ENCODE data around the gene SETBP1. TPM values are rescaled to one million over a fixed set of nuclear protein-coding genes. Genes with fewer than 3 reads are reported as not detected.

The SETBP1 gene
- total RNA-seq, 1 donor from 2014 or later = 42.0 TPM

- no peaks in the 10 kb centered on the region for H3K36me3 Mint-ChIP-seq (ENCODE audit: low read depth)
- intact Hi-C loops (cut with micrococcal nuclease) = no loop called here
These were observed 419.8 kb downstream of the SETBP1 start for GRCh38 chr18:45100321-45101105.

GRCh38 chr18:45102126-45102525 is 421.4 kb downstream of the SETBP1 start:
- H3K9me3 Mint-ChIP-seq = no peaks in the 10 kb centered on the region
- H3K4me1 Mint-ChIP-seq (ENCODE audit: low read depth) = no peaks in the 10 kb centered on the region
- intact Hi-C loops (cut with micrococcal nuclease) = no loop called here
- no peak for DNase-seq (ENCODE audit: low spot score)
- no peaks in the 10 kb centered on the region for H3K36me3 Mint-ChIP-seq (ENCODE audit: low read depth)
- no peak overlapping the region for H3K4me3 Mint-ChIP-seq
- H3K27ac Mint-ChIP-seq = no peak overlapping the region
- H3K27me3 Mint-ChIP-seq (ENCODE audit: insufficient read depth) = peaks cover 7% of the 10 kb centered on the region

More at GRCh38 chr18:45100321-45101105, 419.8 kb downstream of the SETBP1 start:
- no peak for DNase-seq (ENCODE audit: low spot score)
- no peak overlapping the region for H3K4me3 Mint-ChIP-seq
- no peak overlapping the region for H3K27ac Mint-ChIP-seq
- H3K4me1 Mint-ChIP-seq (ENCODE audit: low read depth) = no peaks in the 10 kb centered on the region
- H3K9me3 Mint-ChIP-seq = no peaks in the 10 kb centered on the region
- H3K27me3 Mint-ChIP-seq (ENCODE audit: insufficient read depth) = peaks cover 6% of the 10 kb centered on the region

- Mint-ChIP-seq H3K4me3 (no peak overlapping the region), H3K27ac (no peak overlapping the region), H3K4me1 (ENCODE audit: low read depth) (no peaks in the 10 kb centered on the region), H3K27me3 (ENCODE audit: insufficient read depth) (peaks cover 7% of the 10 kb centered on the region), H3K9me3 (no peaks in the 10 kb centered on the region), H3K36me3 (ENCODE audit: low read depth) (no peaks in the 10 kb centered on the region)
- DNase-seq (ENCODE audit: low spot score) = no peak
- intact Hi-C loops (cut with micrococcal nuclease) = no loop called here
These were observed 422.2 kb downstream of the SETBP1 start for GRCh38 chr18:45102863-45103262.

GRCh38 chr18:45103319-45104048 is 422.8 kb downstream of the SETBP1 start:
- no peak for DNase-seq (ENCODE audit: low spot score)
- Mint-ChIP-seq H3K4me1 (ENCODE audit: low read depth) (no peaks in the 10 kb centered on the region), H3K9me3 (no peaks in the 10 kb centered on the region), H3K27ac (no peak overlapping the region), H3K27me3 (ENCODE audit: insufficient read depth) (peaks cover 7% of the 10 kb centered on the region), H3K36me3 (ENCODE audit: low read depth) (no peaks in the 10 kb centered on the region), H3K4me3 (no peak overlapping the region)
- intact Hi-C loops (cut with micrococcal nuclease) = no loop called here

GRCh38 chr18:45104049-45104395 is 423.3 kb downstream of the SETBP1 start:
- DNase-seq (ENCODE audit: low spot score) = no peak
- Mint-ChIP-seq H3K4me3 (no peak overlapping the region), H3K9me3 (no peaks in the 10 kb centered on the region), H3K36me3 (ENCODE audit: low read depth) (no peaks in the 10 kb centered on the region), H3K27me3 (ENCODE audit: insufficient read depth) (peaks cover 7% of the 10 kb centered on the region), H3K4me1 (ENCODE audit: low read depth) (no peaks in the 10 kb centered on the region), H3K27ac (no peak overlapping the region)
- intact Hi-C loops (cut with micrococcal nuclease) = no loop called here

- peaks cover 7% of the 10 kb centered on the region for H3K27me3 Mint-ChIP-seq (ENCODE audit: insufficient read depth)
- no peak overlapping the region for H3K27ac Mint-ChIP-seq
- H3K36me3 Mint-ChIP-seq (ENCODE audit: low read depth) = no peaks in the 10 kb centered on the region
- no peak overlapping the region for H3K4me3 Mint-ChIP-seq
- intact Hi-C loops (cut with micrococcal nuclease) = no loop called here
- no peaks in the 10 kb centered on the region for H3K9me3 Mint-ChIP-seq
- no peak for DNase-seq (ENCODE audit: low spot score)
- H3K4me1 Mint-ChIP-seq (ENCODE audit: low read depth) = no peaks in the 10 kb centered on the region
These were observed 425.7 kb downstream of the SETBP1 start for GRCh38 chr18:45106331-45106774.

GRCh38 chr18:45107425-45107824 is 426.7 kb downstream of the SETBP1 start:
- DNase-seq (ENCODE audit: low spot score) = no peak
- H3K4me3 Mint-ChIP-seq = no peak overlapping the region
- no peaks in the 10 kb centered on the region for H3K4me1 Mint-ChIP-seq (ENCODE audit: low read depth)
- H3K36me3 Mint-ChIP-seq (ENCODE audit: low read depth) = no peaks in the 10 kb centered on the region
- peaks cover 7% of the 10 kb centered on the region for H3K27me3 Mint-ChIP-seq (ENCODE audit: insufficient read depth)
- H3K9me3 Mint-ChIP-seq = no peaks in the 10 kb centered on the region
- intact Hi-C loops (cut with micrococcal nuclease) = no loop called here
- H3K27ac Mint-ChIP-seq = no peak overlapping the region

GRCh38 chr18:45108754-45109153 is 428.1 kb downstream of the SETBP1 start:
- Mint-ChIP-seq H3K4me1 (ENCODE audit: low read depth) (no peaks in the 10 kb centered on the region), H3K9me3 (no peaks in the 10 kb centered on the region), H3K4me3 (no peak overlapping the region), H3K36me3 (ENCODE audit: low read depth) (no peaks in the 10 kb centered on the region), H3K27ac (no peak overlapping the region), H3K27me3 (ENCODE audit: insufficient read depth) (peaks cover 7% of the 10 kb centered on the region)
- intact Hi-C loops (cut with micrococcal nuclease) = no loop called here
- no peak for DNase-seq (ENCODE audit: low spot score)

- DNase-seq (ENCODE audit: low spot score) = no peak
- H3K27me3 Mint-ChIP-seq (ENCODE audit: insufficient read depth) = peaks cover 5% of the 10 kb centered on the region
- H3K27ac Mint-ChIP-seq = no peak overlapping the region
- intact Hi-C loops (cut with micrococcal nuclease) = no loop called here
- H3K4me3 Mint-ChIP-seq = no peak overlapping the region
- H3K4me1 Mint-ChIP-seq (ENCODE audit: low read depth) = no peaks in the 10 kb centered on the region
- H3K9me3 Mint-ChIP-seq = no peaks in the 10 kb centered on the region
- no peaks in the 10 kb centered on the region for H3K36me3 Mint-ChIP-seq (ENCODE audit: low read depth)
These were observed 428.6 kb downstream of the SETBP1 start for GRCh38 chr18:45109271-45109670.

- Mint-ChIP-seq H3K36me3 (ENCODE audit: low read depth) (no peaks in the 10 kb centered on the region), H3K27ac (no peak overlapping the region), H3K27me3 (ENCODE audit: insufficient read depth) (peaks cover 2% of the 10 kb centered on the region), H3K9me3 (no peaks in the 10 kb centered on the region), H3K4me1 (ENCODE audit: low read depth) (no peaks in the 10 kb centered on the region), H3K4me3 (no peak overlapping the region)
- no peak for DNase-seq (ENCODE audit: low spot score)
- intact Hi-C loops (cut with micrococcal nuclease) = no loop called here
These were observed 429.0 kb downstream of the SETBP1 start for GRCh38 chr18:45109706-45110105.

GRCh38 chr18:45110577-45111501 is 430.2 kb downstream of the SETBP1 start:
- H3K4me1 Mint-ChIP-seq (ENCODE audit: low read depth) = no peaks in the 10 kb centered on the region
- H3K4me3 Mint-ChIP-seq = no peak overlapping the region
- H3K27me3 Mint-ChIP-seq (ENCODE audit: insufficient read depth) = peaks cover 3% of the 10 kb centered on the region
- H3K36me3 Mint-ChIP-seq (ENCODE audit: low read depth) = no peaks in the 10 kb centered on the region
- no peaks in the 10 kb centered on the region for H3K9me3 Mint-ChIP-seq
- intact Hi-C loops (cut with micrococcal nuclease) = no loop called here
- H3K27ac Mint-ChIP-seq = no peak overlapping the region
- DNase-seq (ENCODE audit: low spot score) = no peak

- no peaks in the 10 kb centered on the region for H3K4me1 Mint-ChIP-seq (ENCODE audit: low read depth)
- peaks cover 3% of the 10 kb centered on the region for H3K27me3 Mint-ChIP-seq (ENCODE audit: insufficient read depth)
- intact Hi-C loops (cut with micrococcal nuclease) = no loop called here
- H3K4me3 Mint-ChIP-seq = no peak overlapping the region
- H3K9me3 Mint-ChIP-seq = no peaks in the 10 kb centered on the region
- no peaks in the 10 kb centered on the region for H3K36me3 Mint-ChIP-seq (ENCODE audit: low read depth)
- DNase-seq (ENCODE audit: low spot score) = no peak
- H3K27ac Mint-ChIP-seq = no peak overlapping the region
These were observed 430.8 kb downstream of the SETBP1 start for GRCh38 chr18:45111502-45111848.

- H3K27ac Mint-ChIP-seq = no peak overlapping the region
- H3K4me3 Mint-ChIP-seq = no peak overlapping the region
- intact Hi-C loops (cut with micrococcal nuclease) = no loop called here
- no peaks in the 10 kb centered on the region for H3K4me1 Mint-ChIP-seq (ENCODE audit: low read depth)
- peaks cover 3% of the 10 kb centered on the region for H3K27me3 Mint-ChIP-seq (ENCODE audit: insufficient read depth)
- DNase-seq (ENCODE audit: low spot score) = no peak
- H3K36me3 Mint-ChIP-seq (ENCODE audit: low read depth) = no peaks in the 10 kb centered on the region
- H3K9me3 Mint-ChIP-seq = no peaks in the 10 kb centered on the region
These were observed 432.0 kb downstream of the SETBP1 start for GRCh38 chr18:45112682-45113081.

Measured in activated T-helper 1 cell treated with anti-CD3 and anti-CD28 coated beads, Interleukin-12 subunit alpha, Interleukin-12 subunit beta, Interleukin-2, Interleukin-4 antibody, amounts not matched to agents 30 ng/mL and 10 ng/mL and 1 ng/mL, durations not matched to agents 14 hours and 24 hours and 36 hours (primary cell).